GM19043 (cell line): ENCODE results near the gene GPR31.
A peak's percentile ranks its signal among the peaks of the same experiment; 100 is the strongest.

ENCODE experiments used
- ATAC-seq: cut with Tn5 transposase; IDR thresholded peaks from one replicate; pipeline ENCODE4 v1.9.1; 2021; ENCODE audit warnings: low read depth; ENCODE audit not compliant: unreplicated experiment

Gene GPR31

DNA sequence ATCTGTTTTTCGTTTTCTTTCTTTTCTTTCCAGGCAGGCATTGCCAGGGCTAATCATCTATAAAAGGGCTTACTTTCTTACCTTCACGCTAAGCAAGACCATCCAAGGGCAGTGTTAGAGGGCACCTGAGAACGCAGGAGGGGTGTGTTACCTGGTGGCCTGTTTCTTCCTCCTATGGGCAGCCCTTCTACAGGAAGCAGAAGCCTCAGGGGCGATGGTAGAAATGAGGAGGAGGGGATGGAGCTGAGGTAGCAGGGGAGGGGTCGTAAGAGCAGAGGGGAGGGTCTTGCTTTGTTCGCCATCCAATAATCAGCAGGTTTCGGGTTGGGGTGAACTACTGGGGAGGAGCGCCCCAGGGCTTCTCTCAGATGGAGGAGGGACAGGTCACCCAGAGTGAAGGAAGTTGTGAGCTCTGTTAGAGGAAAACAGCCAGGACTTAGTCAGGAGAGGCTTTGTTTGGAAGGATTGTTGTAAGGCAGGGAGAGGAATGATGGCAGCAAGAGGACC lies 36.4 kb downstream of the GPR31 start:
- no peak for ATAC-seq

DNA sequence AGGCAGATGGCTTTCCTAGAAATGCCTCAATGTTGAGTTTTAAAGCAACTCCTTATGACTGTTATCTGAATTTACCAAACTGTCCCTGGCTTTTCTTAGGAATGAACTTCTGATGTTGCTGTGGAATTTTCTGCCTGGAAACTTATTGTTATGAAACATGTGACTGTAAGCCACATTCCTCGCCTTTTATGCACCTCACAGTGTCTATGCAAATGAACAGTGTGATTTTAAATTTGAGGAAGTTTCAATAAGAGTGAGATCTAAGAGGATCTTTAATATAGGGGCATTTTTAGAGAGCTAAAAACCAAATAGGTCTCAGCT lies 37.2 kb downstream of the GPR31 start:
- no peak for ATAC-seq

DNA sequence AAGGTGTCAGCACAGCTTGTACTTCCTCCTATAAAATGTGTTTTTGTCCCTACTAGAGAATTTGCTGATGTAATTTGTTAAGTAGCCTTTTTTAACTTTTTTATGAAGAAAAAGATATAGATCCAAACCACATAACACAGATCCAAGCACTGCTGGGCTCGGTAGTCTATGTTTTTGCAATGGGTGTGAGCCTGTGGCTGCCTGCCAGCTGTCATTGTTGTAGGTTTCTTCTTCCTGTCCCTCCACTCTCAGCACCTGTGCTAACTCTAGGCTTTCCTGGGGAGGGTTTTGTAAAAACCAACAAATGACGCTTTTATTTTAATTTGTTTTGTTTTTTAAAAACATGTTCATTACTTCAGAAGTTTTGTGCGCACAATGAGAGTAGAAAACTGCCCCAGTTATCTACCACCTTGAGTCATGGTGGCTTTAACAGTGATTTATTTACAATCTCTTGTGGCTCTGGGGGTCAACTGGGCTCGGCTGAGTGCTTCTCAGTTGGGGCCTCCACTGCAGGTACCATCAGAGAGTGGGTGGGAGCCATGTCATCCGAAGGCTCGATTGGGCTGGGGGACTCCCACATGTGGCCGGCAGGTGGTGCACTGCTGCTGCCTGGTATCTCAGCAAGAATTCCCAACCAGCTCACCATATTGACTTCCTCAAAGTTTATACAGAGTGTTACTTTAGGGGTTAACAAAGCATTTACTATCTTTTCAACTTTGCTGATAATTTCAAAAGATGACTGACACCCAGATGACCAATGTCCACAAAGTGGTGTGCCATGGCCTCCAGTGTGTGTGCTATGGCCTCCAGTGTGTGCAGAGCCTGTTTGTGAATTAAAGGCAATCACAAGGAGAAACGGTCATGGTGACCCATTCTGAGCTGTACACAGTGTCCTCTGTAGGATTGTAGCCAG lies 37.9 kb downstream of the GPR31 start:
- ATAC-seq, result no peak

DNA sequence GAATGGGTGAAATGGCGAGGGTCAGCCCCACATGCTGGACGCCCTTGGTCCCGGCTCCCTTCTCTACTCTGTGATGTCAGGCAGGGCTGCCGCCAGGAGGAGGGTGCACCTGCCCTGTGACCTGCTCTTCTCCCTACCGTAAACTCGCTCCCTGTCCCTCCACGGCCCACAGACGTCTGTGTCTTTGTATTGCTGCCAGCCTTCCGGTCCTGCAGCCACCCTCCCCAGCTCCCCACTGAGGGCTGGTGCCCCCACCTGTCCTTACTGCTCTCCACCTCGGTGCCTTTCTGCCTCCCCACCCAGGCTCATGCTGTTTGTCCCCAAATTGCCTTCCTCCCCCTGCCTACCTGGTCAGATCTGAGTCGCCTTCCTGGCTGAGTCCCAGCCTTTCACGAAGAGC lies 38.9 kb downstream of the GPR31 start:
- no peak for ATAC-seq

DNA sequence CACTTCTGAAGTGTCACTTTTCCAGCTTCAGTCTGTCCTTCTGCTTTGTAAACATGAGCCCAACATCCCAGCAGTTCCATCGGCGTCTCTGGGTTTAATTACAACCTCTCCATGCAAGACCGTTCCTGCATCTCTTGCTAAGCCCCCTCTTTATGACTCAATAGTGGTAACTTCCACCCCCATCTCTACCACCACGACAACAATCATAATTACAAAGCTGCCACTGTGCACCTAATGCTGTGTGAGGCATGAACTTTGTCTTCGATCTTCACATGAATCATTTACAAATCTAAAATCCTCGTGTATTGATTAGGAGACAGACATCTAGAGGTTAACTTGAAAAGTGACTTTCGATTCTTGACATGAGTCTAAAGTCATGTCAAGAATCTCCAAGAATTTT lies 39.8 kb downstream of the GPR31 start:
- ATAC-seq, result no peak

DNA sequence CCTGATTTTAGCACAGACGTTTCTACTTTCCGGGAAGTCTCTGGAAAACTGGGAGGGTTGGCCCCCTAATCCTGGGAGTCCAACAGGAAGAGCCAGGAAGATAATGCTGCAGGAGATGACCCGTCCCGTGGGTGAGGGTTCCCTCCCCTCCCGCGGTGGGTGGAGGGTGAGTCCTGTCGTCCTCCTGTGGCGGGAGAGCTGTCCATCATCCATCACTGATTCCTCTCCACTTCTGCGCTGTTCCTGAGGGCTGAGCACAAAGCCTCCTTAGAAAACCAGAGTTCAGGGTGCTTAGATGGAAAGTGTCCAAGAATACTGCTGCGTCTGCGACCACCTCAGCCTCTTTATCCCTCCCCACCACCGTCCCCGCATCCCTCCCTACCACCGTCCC lies 40.9 kb downstream of the GPR31 start:
- no peak for ATAC-seq

DNA sequence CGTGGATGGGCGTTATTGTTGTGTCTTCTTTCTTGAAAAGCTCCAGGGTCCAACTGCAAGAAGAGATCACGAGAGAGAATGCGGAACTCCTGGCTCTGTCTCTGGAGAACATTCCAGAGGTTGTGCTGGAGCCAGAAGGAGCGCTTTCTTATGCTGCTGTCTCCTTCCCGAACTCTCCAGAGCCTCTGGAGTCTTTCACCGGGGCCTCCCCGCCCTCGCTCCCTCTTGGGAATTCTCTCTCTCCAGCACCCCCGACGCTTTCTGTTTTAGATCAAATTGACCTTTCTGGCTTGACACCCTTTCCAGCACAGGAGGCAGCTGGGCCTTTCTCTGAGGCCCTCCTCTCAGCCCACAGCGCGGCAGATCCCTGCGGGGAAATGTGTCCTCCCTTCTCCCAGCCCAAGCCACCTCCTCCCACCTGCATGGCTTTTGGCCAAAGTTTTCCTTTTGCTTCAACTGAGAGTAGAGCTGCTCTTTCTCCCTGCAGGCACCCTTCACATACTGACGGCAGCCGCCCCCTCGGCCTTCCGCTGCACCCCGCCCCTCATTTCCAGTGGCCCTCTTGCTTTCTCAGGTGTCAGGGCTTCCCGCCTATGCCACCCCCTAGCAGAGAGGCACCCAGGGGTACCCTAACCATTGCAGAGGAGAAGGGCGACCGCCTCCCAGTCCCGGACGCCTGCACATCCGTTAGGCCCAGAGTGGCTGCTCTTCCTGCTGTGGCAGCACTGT lies 41.5 kb downstream of the GPR31 start:
- no peak for ATAC-seq

DNA sequence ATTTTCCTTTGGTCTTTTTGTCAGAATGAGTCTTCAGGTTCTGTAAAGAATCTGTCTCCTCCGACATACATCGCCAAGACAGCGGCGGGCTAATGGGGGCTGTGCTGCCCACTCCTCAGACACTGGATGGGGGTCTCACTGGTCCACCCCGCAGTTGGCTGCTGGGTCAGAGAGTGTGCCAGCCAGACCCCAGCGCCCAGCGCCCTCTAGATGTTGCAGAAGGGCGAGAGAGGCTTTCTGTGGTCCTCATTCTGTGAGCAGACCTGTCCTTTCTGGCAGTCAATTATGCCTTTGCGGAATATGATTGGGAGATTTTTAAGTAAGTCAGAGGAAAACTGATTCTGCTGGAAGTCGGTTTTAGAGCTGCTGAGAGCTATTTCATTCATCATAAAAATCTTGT lies 42.7 kb downstream of the GPR31 start:
- no peak for ATAC-seq

DNA sequence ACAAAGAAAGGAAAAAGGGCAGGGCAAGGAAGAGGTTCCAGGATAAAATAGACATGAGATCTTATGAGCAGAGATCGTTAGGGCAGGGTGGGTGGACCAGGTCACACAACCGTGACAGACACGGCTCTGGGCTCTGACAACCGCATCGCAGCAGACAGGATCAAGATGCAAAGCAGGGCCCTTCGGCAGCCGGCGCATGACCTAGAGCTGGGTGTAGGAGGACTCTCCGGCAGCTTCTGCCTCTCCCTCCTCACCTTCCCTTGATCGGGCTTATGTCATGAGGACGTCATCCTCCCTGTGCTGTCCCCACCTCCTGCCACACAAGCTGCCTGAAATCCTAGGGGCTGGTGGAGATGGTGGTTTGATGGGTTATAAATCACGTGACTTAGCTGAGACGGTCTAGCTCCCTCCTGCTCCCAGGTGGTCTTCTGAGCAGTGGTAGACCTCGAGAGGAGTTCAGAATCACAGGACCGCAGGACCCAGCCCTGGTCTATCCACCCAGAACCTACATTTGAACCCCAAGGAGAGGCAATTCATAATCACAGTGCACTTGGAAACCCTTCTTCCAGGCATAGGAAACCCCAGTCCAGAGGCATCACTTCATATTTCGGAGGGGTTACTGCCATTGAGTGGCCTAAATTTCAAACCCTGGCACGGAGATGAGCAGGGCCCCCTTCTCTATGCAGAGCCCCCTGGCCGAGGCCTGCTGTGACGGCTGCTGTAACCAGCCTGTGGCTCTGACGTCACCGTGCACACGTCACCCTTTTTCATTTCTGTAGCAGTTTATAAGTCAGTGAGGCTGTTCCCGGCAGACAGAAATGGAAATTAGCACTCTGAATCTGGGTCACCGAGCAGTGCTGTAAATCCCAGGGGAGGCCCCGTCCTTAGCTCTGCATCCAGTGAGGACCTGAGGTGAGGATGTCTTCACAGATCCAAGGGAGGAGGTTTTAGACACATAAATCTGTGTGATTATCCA lies 43.6 kb downstream of the GPR31 start:
- ATAC-seq, result peak; percentile 75

DNA sequence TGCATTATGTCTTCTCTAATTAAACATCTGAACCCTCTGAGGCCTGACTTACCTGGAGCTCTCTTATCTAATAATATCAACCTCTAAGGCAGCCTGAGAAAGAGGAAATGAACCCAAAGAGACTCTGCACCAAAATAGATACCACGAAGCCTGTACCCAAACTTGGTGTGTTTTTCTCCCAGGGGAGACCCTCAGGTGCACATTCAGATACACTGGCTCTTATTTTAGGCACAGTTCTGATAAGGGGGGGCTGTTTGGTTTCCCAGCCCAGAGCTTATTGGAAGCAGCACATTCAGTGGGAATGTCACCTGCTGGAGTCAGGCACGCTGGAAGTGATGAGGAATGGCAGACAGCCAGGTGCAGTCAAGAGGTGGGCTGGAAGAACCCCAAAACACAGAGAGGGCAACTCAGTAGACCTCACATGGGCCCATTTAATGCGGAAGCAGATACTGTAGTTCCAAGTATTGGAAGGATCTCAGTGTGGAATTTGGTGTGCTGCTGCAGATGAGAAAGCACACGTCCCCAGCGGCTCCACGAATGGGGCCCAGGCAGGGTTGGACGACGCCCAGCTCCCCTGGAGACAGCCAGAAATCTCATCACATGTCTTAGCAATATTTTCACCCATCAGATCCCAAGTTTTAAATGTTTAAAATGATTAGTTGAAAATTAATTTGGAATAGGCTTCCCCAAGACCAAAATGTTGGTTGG lies 44.6 kb downstream of the GPR31 start:
- ATAC-seq, result peak; percentile 46

DNA sequence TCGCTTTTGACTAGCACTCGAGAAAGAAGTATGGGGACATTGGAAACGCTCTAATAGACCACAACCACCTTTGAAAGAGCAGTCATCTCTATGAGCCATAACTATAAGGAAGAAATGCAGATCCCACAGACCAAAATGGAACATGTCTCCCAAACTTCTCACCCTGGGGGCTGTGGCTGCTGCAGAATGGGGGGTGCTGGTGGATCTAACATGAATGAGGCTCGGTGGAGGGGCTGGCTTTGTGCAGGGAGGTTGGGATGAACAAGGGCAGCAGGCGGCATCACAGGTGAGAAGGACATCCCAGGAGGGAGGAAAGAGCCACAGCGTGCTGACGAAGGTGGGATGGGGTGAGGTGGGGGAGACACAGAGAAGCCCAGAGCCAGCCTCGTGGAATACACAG lies 45.4 kb downstream of the GPR31 start:
- ATAC-seq, result no peak

DNA sequence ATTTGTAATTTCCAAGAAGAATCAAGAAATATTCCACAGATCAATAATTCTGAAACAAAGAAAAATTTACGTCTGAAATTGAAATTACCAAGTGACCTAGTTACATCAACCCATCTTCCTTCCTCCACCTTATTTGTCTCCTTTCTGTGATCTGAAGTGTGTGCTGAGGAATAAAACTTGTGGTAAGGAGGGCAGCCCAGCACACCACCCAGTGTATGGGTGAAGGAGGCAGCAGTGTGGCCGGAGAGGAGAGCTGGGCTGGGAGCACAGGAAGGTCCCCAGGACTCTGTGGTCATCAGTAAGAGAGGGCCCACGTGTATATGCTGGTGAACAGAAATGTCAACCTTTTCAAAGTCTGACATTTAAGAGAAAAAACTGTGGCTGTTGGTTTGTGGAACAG lies 46.2 kb downstream of the GPR31 start:
- no peak for ATAC-seq

DNA sequence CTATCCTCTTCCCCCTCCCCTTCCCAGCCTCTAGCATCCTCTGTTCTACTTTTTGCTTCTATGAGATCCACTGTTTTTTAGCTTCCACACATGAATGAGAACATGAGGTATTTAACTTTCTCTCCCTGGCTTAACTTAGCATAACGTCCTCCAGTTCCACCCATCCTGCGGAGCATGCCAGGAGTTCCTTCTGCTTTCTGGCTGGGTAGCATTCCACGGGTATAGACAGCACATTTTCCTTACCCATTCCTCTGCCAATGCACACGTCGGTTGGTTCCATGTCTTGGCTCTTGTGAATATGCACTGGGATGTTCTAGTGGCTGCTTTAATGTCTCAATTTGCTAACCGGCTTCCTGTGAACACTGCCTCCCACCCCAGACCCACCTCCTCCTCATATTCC lies 48.1 kb downstream of the GPR31 start:
- no peak for ATAC-seq

DNA sequence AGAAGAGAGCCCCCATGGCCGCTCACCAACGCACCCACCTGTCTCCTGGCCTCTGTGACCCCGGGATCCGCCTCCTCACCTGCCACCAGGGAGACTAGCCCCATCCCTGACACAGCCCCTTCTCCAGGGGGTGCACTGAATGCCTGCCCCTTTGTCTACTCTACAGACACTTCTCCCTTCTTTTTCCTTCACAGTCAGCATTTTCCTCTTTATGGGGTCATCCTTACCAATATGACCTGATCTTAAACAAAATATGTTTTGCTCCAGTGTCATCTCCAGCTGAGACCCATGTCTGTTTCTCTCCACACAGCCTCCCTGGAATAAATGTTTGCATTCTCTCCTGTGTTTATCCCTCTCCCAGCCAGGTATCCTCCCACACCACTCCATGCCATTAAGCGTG lies 49.5 kb downstream of the GPR31 start:
- ATAC-seq, result no peak

DNA sequence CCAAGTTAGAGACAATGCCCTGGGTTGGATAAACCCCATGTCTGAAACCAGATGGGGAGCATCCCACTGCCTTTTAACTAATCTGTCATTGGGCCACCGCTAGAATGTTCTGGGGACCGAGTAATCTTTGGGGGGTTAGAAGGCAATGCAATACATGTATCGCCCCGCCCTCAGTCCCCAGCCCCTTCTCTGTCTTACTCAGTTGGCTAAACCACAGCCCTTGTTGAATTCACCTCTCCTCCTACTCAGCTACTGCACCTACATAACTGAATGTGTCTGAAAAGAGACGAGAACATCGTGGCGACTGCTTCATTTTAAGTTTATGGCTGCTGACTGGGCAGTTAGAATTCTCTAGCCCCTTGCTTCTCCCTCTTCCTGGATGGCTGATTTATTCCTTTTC lies 50.0 kb downstream of the GPR31 start:
- ATAC-seq, result no peak

DNA sequence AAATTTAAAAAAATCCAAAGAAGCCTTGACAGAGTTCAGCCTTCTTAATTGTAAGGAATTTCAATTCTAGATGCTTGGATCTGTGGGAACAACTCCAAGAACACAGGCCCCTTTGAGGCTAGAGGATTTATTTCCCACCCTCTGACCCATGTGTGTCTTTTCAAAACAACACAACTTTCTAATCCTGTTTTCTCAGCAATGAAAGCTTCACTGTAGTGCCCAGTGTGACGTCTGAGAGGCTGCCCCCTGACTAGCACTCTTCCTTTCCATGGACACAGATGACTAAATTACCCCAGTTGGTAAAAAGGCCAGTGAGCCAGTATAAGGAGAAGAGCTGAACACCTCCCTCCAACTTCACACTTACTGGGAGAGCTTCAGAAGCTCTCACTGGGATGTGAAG lies 51.4 kb downstream of the GPR31 start:
- no peak for ATAC-seq
